ENCODE data around the gene CCDC178. TPM values are rescaled to one million over a fixed set of nuclear protein-coding genes. Genes with fewer than 3 reads are reported as not detected.

The CCDC178 gene
- total RNA-seq, 4 donors from 2014 or later: 1.0 to 6.0 (median 5.0) TPM

GRCh38 chr18:33421225-33421624, 19.3 kb downstream of the CCDC178 start:
- TF ChIP-seq, protein P1, sequence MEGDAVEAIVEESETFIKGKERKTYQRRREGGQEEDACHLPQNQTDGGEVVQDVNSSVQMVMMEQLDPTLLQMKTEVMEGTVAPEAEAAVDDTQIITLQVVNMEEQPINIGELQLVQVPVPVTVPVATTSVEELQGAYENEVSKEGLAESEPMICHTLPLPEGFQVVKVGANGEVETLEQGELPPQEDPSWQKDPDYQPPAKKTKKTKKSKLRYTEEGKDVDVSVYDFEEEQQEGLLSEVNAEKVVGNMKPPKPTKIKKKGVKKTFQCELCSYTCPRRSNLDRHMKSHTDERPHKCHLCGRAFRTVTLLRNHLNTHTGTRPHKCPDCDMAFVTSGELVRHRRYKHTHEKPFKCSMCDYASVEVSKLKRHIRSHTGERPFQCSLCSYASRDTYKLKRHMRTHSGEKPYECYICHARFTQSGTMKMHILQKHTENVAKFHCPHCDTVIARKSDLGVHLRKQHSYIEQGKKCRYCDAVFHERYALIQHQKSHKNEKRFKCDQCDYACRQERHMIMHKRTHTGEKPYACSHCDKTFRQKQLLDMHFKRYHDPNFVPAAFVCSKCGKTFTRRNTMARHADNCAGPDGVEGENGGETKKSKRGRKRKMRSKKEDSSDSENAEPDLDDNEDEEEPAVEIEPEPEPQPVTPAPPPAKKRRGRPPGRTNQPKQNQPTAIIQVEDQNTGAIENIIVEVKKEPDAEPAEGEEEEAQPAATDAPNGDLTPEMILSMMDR (IDR thresholded peaks at IDR 0.05; ENCODE audit: low read depth): no peak

DNA sequence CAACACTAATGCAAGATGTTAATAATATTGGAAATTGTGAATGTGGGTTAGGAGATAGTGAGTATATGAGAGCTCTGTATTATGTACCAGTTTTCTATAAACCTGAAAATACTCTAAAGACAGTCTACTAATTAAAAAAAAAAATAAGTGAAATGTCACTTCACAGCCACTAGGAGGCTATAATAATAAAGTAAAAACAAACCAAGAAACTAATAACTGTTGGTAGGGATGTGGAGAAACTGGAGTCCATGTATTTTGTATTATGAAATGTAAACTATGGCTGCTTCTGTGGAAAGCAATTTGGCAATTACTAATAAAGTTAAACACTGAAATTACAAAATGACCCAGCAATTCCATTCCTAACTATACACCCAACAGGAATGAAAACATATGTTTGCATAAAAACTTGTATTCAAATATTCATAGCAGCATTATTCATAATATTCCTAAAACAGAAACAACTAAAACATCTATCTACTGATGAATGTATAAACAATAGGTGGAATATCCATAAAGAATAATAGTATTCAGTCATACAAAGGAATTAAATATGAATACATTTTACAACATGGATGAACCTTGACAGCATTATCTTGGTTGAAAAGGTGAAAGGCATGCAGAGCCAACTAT, 36.2 kb downstream of the CCDC178 start:
- TF ChIP-seq, protein P1 (IDR thresholded peaks at IDR 0.05; ENCODE audit: low read depth): no peak

DNA sequence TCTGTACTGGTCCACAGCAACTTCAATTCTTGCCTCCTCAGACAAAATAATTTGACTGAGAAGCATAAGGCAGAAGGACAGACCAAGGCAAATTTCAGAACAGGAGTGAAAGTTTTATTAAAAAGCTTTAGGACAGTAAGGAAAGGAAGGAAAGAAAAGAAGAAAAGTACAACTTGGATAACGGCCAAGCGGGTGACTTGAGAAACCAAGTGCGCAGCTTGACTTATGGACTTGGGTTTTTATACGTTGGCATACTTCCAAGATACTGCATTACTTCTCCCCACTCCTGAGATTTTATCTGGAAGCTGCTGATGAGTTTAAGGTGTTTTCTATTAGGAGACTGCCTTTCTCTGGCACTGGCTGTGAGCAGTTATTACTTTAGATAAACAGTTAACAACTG, 64.7 kb downstream of the CCDC178 start:
- TF ChIP-seq, protein P1 (IDR thresholded peaks at IDR 0.05; ENCODE audit: low read depth): no peak

- TF ChIP-seq, protein P1 (IDR thresholded peaks at IDR 0.05; ENCODE audit: low read depth): no peak
Observed at GRCh38 chr18:33372442-33372841, 68.1 kb downstream of the CCDC178 start.

- TF ChIP-seq, protein P1 (IDR thresholded peaks at IDR 0.05; ENCODE audit: low read depth): no peak
Observed at GRCh38 chr18:33369711-33370449, 70.6 kb downstream of the CCDC178 start.

- TF ChIP-seq, protein P1 (IDR thresholded peaks at IDR 0.05; ENCODE audit: low read depth): no peak
Observed at GRCh38 chr18:33356735-33357134, 83.8 kb downstream of the CCDC178 start.

- TF ChIP-seq, protein P1 (IDR thresholded peaks at IDR 0.05; ENCODE audit: low read depth): no peak
Observed at GRCh38 chr18:33355756-33356155, 84.8 kb downstream of the CCDC178 start.
